ENCODE data around the gene RAB27B. TPM values are rescaled to one million over a fixed set of nuclear protein-coding genes. Genes with fewer than 3 reads are reported as not detected.
"Not testable (repeated sequence)": the region's sequence is repeated elsewhere in the genome, so short reads cannot be mapped to it uniquely, and the experiment has no call there.

The RAB27B gene
- total RNA-seq, 1 experiment from 2014 or later, result 13.2 TPM

GRCh38 chr18:54807303-54807702 is 21.0 kb upstream of the RAB27B start:
- ChIA-PET POLR2A (ENCODE audit: unreplicated experiment) (no interaction called here), CTCF (no interaction called here)
- Histone ChIP-seq H4K20me1 (ENCODE audit: low read length) (no peaks in the 10 kb centered on the region), H3K4me1 (ENCODE audit: insufficient read depth, low read length) (peaks cover 25% of the 10 kb centered on the region), H3K79me2 (ENCODE audit: low read length) (no peaks in the 10 kb centered on the region), H3K9me3 (ENCODE audit: low read length) (no peaks in the 10 kb centered on the region), H3K27ac (ENCODE audit: low read length) (no peak overlapping the region), H3F3A (ENCODE audit: low read length, unreplicated experiment) (no peaks in the 10 kb centered on the region), H3K9me2 (replicated peaks; ENCODE audit: low read length) (no peaks in the 10 kb centered on the region), H3K4me2 (ENCODE audit: low read length) (no peak overlapping the region), H3K27me3 (ENCODE audit: low read length) (no peaks in the 10 kb centered on the region), H3K4me3 (ENCODE audit: low read length) (no peak overlapping the region), H3K36me3 (ENCODE audit: low read depth, low read length) (no peaks in the 10 kb centered on the region), H3K9ac (ENCODE audit: low read length) (no peak overlapping the region), H2AFZ (ENCODE audit: low read length) (no peak overlapping the region)
- DNase-seq, result no peak
- BruUV-seq (replicated peaks), result no TSS peak
- no peak for TF ChIP-seq EZH2phosphoT487 (IDR thresholded peaks at IDR 0.05; ENCODE audit: borderline replicate concordance, low read length)
- TF ChIP-seq CTCF (conservative IDR thresholded peaks at IDR 0.05; ENCODE audit: low read depth, low read length), result no peak
- no peak for TF ChIP-seq EZH2 (IDR thresholded peaks at IDR 0.05; ENCODE audit: low read length, unreplicated experiment)
- ATAC-seq, result no peak
- intact Hi-C loops (cut with micrococcal nuclease), result no loop called here

GRCh38 chr18:54810662-54811061 is 17.6 kb upstream of the RAB27B start:
- H2AFZ ChIP-seq (ENCODE audit: low read length); DNase-seq; H3K36me3 ChIP-seq (ENCODE audit: low read depth, low read length); H3K79me2 ChIP-seq (ENCODE audit: low read length); H3K4me3 ChIP-seq (ENCODE audit: low read length); H3K27ac ChIP-seq (ENCODE audit: low read length); POLR2A ChIA-PET (ENCODE audit: unreplicated experiment); BruUV-seq (replicated peaks); CTCF ChIA-PET; H3K9me2 ChIP-seq (replicated peaks; ENCODE audit: low read length); H3K9ac ChIP-seq (ENCODE audit: low read length); H3K27me3 ChIP-seq (ENCODE audit: low read length); H4K20me1 ChIP-seq (ENCODE audit: low read length); intact Hi-C loops (cut with micrococcal nuclease); H3F3A ChIP-seq (ENCODE audit: low read length, unreplicated experiment); H3K4me2 ChIP-seq (ENCODE audit: low read length); ATAC-seq; H3K9me3 ChIP-seq (ENCODE audit: low read length): not testable (repeated sequence)
- peaks cover 13% of the 10 kb centered on the region for H3K4me1 ChIP-seq (ENCODE audit: insufficient read depth, low read length)

GRCh38 chr18:54812885-54813284 is 15.4 kb upstream of the RAB27B start:
- no peak for DNase-seq
- H3K79me2 ChIP-seq (ENCODE audit: low read length), result no peaks in the 10 kb centered on the region
- H3K9ac ChIP-seq (ENCODE audit: low read length), result no peak overlapping the region
- intact Hi-C loops (cut with micrococcal nuclease), result no loop called here
- TF ChIP-seq EZH2 (IDR thresholded peaks at IDR 0.05; ENCODE audit: low read length, unreplicated experiment), result no peak
- POLR2A ChIA-PET (ENCODE audit: unreplicated experiment), result no interaction called here
- H3K4me1 ChIP-seq (ENCODE audit: insufficient read depth, low read length), result no peaks in the 10 kb centered on the region
- no peaks in the 10 kb centered on the region for H3K36me3 ChIP-seq (ENCODE audit: low read depth, low read length)
- H3K9me2 ChIP-seq (replicated peaks; ENCODE audit: low read length), result no peaks in the 10 kb centered on the region
- no peak for ATAC-seq
- no peaks in the 10 kb centered on the region for H4K20me1 ChIP-seq (ENCODE audit: low read length)
- CTCF ChIA-PET, result no interaction called here
- no peaks in the 10 kb centered on the region for H3F3A ChIP-seq (ENCODE audit: low read length, unreplicated experiment)
- H3K27ac ChIP-seq (ENCODE audit: low read length), result no peak overlapping the region
- no peaks in the 10 kb centered on the region for H3K27me3 ChIP-seq (ENCODE audit: low read length)
- no peak overlapping the region for H3K4me2 ChIP-seq (ENCODE audit: low read length)
- H3K9me3 ChIP-seq (ENCODE audit: low read length), result no peaks in the 10 kb centered on the region
- no peak overlapping the region for H2AFZ ChIP-seq (ENCODE audit: low read length)
- BruUV-seq (replicated peaks), result no TSS peak
- H3K4me3 ChIP-seq (ENCODE audit: low read length), result no peak overlapping the region

GRCh38 chr18:54813305-54813704 is 15.0 kb upstream of the RAB27B start:
- Histone ChIP-seq H3K27ac (ENCODE audit: low read length) (no peak overlapping the region), H3K36me3 (ENCODE audit: low read depth, low read length) (no peaks in the 10 kb centered on the region), H4K20me1 (ENCODE audit: low read length) (no peaks in the 10 kb centered on the region), H3K9me2 (replicated peaks; ENCODE audit: low read length) (no peaks in the 10 kb centered on the region), H3K4me3 (ENCODE audit: low read length) (no peak overlapping the region), H3K79me2 (ENCODE audit: low read length) (no peaks in the 10 kb centered on the region), H3F3A (ENCODE audit: low read length, unreplicated experiment) (no peaks in the 10 kb centered on the region), H2AFZ (ENCODE audit: low read length) (no peak overlapping the region), H3K4me2 (ENCODE audit: low read length) (no peak overlapping the region), H3K27me3 (ENCODE audit: low read length) (no peaks in the 10 kb centered on the region), H3K9me3 (ENCODE audit: low read length) (no peaks in the 10 kb centered on the region), H3K9ac (ENCODE audit: low read length) (no peak overlapping the region), H3K4me1 (ENCODE audit: insufficient read depth, low read length) (no peaks in the 10 kb centered on the region)
- POLR2A ChIA-PET (ENCODE audit: unreplicated experiment), result no interaction called here
- ATAC-seq (no peak), DNase-seq (no peak)
- CTCF ChIA-PET, result no interaction called here
- no TSS peak for BruUV-seq (replicated peaks)
- TF ChIP-seq CTCF (conservative IDR thresholded peaks at IDR 0.05; ENCODE audit: low read depth, low read length), result no peak
- no peak for TF ChIP-seq EZH2phosphoT487 (IDR thresholded peaks at IDR 0.05; ENCODE audit: borderline replicate concordance, low read length)
- TF ChIP-seq EZH2 (IDR thresholded peaks at IDR 0.05; ENCODE audit: low read length, unreplicated experiment), result no peak
- intact Hi-C loops (cut with micrococcal nuclease), result no loop called here
